ENCODE data around the gene ITLN1.

Gene ITLN1

DNA sequence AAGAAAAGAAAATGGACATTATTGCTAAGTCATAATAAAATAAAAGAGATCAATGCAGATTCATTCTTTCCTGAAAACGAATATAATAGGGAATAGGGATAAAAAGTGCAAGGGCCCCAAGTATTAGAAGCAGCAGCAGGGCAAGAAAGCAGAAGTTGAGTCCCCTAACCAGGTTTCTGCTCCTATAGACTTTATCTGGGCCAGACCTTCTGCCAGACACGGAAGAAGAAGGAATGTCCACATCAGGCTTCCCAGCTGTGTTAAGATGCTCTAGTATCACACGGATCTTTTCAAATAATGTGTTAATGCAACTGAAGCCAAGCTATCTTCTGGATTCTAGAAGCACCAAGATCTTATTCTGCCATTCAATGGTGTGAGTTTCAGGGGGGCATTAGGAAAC lies 49.2 kb downstream of the ITLN1 start:
- DNase-seq (ENCODE audit: low read depth, low spot score) = no peak
- no peak overlapping the region for H3K4me3 ChIP-seq (ENCODE audit: low read depth, low read length)
- POLR2A ChIA-PET = no interaction called here
- CTCF ChIA-PET = interaction anchor here (0.9 to 4.9 kb wide), 9 partner anchors 11 to 302 kb away, joined by 3 to 57 read pairs (median 4); partner anchors contain the start of gene ITLN2
- TF ChIP-seq, protein P1, sequence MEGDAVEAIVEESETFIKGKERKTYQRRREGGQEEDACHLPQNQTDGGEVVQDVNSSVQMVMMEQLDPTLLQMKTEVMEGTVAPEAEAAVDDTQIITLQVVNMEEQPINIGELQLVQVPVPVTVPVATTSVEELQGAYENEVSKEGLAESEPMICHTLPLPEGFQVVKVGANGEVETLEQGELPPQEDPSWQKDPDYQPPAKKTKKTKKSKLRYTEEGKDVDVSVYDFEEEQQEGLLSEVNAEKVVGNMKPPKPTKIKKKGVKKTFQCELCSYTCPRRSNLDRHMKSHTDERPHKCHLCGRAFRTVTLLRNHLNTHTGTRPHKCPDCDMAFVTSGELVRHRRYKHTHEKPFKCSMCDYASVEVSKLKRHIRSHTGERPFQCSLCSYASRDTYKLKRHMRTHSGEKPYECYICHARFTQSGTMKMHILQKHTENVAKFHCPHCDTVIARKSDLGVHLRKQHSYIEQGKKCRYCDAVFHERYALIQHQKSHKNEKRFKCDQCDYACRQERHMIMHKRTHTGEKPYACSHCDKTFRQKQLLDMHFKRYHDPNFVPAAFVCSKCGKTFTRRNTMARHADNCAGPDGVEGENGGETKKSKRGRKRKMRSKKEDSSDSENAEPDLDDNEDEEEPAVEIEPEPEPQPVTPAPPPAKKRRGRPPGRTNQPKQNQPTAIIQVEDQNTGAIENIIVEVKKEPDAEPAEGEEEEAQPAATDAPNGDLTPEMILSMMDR (IDR thresholded peaks at IDR 0.05; ENCODE audit: insufficient read depth, low read length, missing control alignments) = no peak

DNA sequence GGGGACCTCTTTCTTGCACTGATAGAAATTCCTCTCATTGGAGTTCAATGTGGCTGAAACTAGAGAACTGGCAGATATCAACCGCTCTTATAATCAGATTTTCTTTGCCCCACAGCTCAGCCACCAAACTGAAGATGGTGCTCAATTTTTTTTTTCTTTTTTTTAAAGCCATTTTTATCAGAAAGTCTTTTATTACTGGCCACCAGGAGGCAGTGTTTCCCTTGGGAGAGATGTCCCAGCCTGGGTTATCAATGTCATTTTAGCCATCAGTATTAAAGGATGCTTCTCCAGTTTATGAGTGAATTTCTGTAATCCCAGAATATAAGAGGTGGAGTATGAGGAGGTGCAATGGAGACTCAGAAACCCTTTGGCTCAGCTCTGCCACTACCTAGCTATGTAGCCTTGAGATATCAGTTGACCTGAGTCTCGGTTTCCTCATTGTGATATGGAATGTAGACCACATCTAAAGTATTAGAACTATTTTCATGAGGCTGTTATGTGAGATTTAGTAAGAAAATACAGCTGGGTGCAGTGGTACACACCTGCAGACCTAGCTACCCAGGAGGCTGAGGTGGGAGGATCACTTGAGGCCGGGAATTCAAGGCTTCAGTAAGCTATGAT lies 49.9 kb downstream of the ITLN1 start:
- no peak for DNase-seq (ENCODE audit: low read depth, low spot score)
- no peak overlapping the region for H3K4me3 ChIP-seq (ENCODE audit: low read depth, low read length)
- TF ChIP-seq, protein P1 (IDR thresholded peaks at IDR 0.05; ENCODE audit: insufficient read depth, low read length, missing control alignments) = peak; percentile 5
- ChIA-PET POLR2A (no interaction called here), CTCF (interaction anchor here (0.9 to 4.9 kb wide), 11 partner anchors 11 to 306 kb away, joined by 3 to 57 read pairs (median 4); partner anchors contain the start of gene ITLN2)

DNA sequence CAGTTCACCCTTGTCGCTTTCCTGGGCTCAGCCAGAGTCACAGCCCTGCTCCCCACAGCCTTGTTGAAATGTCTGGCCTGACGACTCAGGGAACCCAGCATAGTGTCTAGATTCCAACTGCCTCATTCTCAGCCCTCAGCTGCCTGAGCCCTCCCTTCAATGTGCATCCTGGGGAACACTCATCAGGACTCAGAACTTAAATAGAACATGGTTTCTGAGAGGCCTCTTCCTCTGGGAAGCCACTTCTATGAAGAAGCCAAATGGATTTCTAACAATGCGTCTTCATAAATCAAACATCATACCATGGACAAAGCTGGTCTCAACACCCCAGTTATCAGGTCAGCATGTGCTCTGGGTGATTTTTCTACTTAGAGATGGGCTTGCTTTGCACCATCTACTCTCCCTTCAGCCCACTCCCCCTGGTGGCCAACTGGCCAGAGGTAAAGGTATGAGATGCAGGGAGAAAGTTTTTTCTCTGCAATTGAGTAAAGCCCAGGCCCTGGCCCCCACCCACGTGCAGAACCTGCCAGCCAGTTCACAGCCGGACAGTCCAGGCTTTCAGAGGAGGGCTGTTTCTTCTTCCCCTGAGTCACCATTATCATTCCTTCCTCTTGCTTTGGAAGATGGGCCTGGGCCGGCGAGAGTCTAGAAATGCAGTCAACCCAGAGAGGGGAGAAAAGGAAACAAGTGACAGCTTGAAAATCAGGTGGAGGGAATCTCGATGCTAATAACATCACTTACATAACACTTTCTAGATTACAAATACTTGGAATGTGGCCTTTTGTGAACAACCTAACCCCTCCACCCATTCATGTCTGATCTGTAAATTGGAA lies 54.4 kb downstream of the ITLN1 start:
- POLR2A ChIA-PET = no interaction called here
- CTCF ChIA-PET = interaction anchor here (1.2 to 1.6 kb wide), 3 partner anchors 121 to 156 kb away, joined by 3 to 5 read pairs (median 4); no protein-coding TSS in a partner anchor
- DNase-seq (ENCODE audit: low read depth, low spot score) = no peak

DNA sequence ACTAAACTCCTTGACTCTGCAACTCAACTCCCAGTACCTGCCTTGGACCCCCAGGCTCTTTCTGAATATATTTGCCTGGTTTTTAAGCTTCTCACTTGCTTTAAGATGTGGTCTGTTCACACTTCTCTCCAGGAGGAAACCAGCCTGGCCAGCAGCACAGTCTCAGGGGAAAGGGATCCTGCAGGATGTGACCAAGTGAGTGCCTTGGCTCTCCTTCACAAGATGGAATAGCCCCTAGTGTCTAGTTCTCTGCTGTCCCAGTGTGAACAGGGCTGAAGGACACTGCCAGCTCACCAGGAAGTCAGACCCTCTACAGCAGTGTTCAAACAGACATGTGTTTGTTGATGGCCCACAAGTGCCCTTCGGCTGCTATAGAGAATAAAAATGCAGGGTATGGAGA lies 55.2 kb downstream of the ITLN1 start:
- CTCF ChIA-PET = no interaction called here
- DNase-seq (ENCODE audit: low read depth, low spot score) = no peak
- TF ChIP-seq, protein P1 (IDR thresholded peaks at IDR 0.05; ENCODE audit: insufficient read depth, low read length, missing control alignments) = no peak
- POLR2A ChIA-PET = no interaction called here
- H3K4me3 ChIP-seq (ENCODE audit: low read depth, low read length) = no peak overlapping the region

More for the DNA sequence above, 54.4 kb downstream of the ITLN1 start:
- TF ChIP-seq, protein P1 (IDR thresholded peaks at IDR 0.05; ENCODE audit: insufficient read depth, low read length, missing control alignments) = peak; percentile 51
- H3K4me3 ChIP-seq (ENCODE audit: low read depth, low read length) = no peak overlapping the region

DNA sequence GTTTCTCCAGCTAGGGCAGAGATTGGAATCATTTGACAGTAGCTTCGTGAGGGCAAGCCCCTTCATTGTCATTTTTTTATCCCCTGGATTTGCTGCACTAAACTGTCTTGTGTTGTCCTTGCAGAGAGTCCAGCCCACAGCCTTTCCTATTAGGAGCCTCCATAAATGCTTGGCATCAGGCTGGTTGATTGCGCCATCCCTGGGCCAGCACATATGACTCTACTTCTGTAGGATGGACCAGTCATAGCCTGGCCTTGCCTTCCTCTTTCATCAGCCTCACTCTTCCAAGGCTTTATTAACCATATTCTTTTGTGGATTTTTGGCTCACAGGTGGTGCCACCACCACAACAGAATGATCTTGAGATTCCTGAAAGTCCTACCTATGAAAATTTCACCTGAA lies 57.6 kb downstream of the ITLN1 start:
- POLR2A ChIA-PET = no interaction called here
- no peak overlapping the region for H3K4me3 ChIP-seq (ENCODE audit: low read depth, low read length)

DNA sequence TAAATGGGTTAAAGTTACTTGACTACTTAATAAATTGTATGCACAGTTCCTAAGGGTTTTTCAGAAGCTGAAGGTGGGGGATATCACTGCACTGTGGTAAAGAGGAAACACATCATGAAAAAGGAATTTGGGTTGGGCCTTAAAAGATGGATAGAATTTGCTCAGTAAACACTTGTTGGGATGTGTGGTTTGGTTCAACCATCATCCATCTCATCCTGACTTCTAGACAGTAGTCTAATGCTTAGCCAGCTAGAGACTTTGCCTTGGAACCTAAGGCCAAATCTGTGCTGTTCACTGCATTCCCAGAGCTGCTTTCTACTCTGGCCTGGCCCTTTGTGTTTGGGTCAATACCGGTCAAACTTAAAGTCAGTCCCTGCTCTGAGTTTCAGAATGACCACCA lies 58.4 kb downstream of the ITLN1 start:
- H3K4me3 ChIP-seq (ENCODE audit: low read depth, low read length) = no peak overlapping the region
- TF ChIP-seq, protein P1 (IDR thresholded peaks at IDR 0.05; ENCODE audit: insufficient read depth, low read length, missing control alignments) = no peak
- ChIA-PET POLR2A (no interaction called here), CTCF (no interaction called here)
- DNase-seq (ENCODE audit: low read depth, low spot score) = no peak

More for the DNA sequence above, 57.6 kb downstream of the ITLN1 start:
- TF ChIP-seq, protein P1 (IDR thresholded peaks at IDR 0.05; ENCODE audit: insufficient read depth, low read length, missing control alignments) = no peak
- no peak for DNase-seq (ENCODE audit: low read depth, low spot score)
- CTCF ChIA-PET = no interaction called here
